AG08396 (cell line): Measurements from ENCODE around the gene CCR2.

ENCODE experiments used
- DNase-seq: peaks from one replicate; pipeline ENCODE4 v3.0.0; 2012; ENCODE audit warnings: low spot score, mixed read lengths

The CCR2 gene

DNA sequence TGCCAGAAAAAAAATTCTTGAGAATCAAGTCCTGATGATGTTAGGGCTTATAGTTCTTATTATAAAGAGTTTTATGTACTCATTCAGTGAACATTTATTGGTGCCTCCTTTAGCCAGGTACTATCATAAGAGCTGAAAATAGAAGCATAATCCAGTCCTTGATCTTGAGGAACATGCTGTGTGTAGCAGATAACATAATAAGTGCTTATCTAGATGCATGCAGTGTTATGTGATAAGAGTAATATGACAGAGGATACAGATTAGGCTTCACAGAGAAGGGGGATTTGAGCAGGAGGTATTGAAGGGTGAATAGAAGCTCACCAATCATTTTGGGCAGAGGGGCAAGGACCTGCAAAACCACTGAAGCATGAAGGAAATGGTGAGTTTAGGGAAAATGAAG is 1.1 kb downstream of the CCR2 start:
- no peak for DNase-seq

DNA sequence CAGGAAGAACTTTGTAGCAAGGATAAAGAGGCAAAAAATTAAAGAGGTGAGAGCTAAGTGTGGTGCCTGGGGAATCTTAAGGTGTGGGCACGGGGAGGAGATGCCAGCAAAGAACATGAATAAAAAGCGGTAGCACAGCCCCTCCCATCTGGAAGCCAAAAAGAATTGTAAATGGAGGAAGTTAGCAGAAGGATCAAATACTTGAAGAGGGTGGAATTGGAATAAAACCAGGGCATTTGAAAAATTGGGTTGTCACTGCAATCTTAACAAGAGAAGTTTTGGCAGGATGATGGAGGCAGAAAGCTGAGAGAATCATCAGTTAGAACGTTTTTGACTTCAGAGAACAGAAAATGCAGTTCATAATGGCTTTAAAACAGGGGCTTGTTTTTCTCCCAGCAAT is 2.4 kb downstream of the CCR2 start:
- no peak for DNase-seq

DNA sequence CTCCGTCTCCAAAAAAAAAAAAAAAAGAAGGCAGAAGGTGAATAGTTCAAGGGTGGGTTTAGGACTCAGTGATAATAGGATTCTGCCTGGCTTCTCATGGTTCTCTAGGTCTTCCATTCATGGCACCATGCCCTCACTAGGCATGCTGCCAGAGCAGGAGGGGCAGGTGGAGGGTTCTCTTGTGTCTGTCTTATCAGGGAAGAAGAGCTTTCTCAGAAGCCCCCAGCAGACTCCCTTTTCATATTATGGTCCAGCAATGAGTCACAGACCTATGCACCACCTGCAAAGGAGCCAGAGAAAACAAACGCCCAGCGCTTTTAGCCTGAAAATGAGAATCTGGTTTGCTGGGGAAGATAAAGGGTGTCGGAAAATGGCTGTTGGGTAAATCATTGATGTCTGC is 3.0 kb downstream of the CCR2 start:
- no peak for DNase-seq

DNA sequence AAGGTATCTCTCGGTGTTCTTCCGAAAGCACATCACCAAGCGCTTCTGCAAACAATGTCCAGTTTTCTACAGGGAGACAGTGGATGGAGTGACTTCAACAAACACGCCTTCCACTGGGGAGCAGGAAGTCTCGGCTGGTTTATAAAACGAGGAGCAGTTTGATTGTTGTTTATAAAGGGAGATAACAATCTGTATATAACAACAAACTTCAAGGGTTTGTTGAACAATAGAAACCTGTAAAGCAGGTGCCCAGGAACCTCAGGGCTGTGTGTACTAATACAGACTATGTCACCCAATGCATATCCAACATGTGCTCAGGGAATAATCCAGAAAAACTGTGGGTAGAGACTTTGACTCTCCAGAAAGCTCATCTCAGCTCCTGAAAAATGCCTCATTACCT is 4.6 kb downstream of the CCR2 start:
- no peak for DNase-seq

DNA sequence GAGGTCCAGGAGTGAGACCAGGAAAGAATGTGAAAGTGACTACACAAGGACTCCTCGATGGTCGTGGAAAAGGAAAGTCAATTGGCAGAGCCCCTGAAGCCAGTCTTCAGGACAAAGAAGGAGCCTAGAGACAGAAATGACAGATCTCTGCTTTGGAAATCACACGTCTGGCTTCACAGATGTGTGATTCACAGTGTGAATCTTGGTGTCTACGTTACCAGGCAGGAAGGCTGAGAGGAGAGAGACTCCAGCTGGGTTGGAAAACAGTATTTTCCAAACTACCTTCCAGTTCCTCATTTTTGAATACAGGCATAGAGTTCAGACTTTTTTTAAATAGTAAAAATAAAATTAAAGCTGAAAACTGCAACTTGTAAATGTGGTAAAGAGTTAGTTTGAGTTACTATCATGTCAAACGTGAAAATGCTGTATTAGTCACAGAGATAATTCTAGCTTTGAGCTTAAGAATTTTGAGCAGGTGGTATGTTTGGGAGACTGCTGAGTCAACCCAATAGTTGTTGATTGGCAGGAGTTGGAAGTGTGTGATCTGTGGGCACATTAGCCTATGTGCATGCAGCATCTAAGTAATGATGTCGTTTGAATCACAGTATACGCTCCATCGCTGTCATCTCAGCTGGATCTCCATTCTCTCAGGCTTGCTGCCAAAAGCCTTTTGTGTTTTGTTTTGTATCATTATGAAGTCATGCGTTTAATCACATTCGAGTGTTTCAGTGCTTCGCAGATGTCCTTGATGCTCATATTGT is 6.0 kb downstream of the CCR2 start:
- no peak for DNase-seq

DNA sequence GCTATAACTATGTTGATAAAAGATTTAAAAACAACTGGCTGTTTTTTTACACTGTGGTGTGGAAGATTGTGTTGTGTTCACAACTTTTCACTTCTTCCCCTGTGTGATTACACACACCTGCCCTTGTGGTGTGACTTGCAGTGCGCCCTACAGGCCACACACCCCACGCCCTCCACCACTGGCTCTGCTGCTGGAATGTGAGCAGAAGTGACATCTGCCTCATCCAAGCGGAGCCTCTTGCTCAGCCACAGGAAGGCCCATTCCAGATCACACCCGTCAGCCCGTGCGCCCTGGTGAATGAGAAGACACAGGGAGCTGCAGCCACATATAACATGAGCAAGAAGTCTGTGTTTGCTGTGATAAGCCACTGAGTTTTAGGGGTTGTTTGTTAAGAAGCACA is 7.0 kb downstream of the CCR2 start:
- no peak for DNase-seq

GRCh38 chr3:46361408-46362283 is 7.7 kb downstream of the CCR2 start:
- no peak for DNase-seq

DNA sequence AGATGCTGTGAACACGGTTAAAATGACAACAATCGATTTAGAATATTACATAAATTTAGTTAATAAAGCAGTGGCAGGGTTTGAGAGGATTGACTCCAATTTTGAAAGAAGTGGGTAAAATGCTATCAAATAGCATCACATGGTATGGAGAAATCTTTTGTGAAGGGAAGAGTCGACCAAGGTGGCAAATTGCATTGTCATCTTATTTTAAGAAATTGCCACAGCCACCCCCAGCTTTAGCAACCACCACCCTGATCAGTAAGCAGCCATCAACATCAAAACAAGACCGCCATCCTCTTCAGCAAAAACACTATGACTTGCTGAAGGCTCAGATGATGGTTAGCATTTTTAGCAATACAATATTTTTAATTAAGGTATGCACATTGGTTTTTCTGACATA is 11.1 kb downstream of the CCR2 start:
- DNase-seq, result no peak

DNA sequence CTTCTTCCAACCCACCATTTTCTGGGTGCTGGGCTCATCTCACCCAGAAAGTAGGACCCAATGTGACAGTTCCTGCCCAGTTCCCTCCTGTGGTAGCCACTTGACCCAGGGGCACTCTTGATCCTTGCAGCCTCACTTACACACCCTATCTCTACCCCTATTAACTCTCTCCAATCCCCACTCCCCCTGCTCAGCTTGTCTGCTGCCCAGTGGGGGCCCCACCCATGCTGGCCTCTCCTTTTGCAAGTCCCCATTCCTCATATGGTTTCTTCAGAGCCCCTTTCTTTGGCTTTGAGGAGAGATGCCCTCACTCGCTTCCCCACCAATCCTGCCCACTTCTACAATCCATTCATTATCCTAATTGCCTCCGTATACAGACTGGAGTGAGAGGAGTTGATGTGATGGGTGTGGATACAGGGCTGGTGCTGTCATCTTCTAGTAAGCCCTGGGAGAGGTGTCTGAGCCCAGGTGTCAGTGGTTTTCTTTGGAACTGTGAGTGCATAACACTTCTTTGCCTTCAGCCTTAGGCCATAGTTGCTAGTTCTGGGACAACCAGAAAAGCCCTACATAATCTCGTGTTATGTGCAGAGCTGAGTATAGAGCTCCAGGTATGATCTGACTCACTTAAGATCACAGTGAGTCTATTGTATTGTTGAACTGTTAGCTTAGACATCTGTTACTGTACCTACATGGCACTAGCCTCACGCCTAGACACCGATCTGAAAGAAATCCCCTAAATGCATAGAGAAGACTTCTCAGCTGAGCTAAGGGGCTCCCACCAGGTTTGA is 12.0 kb downstream of the CCR2 start:
- no peak for DNase-seq

- DNase-seq, result no peak
Measured at GRCh38 chr3:46367811-46368210, 13.9 kb downstream of the CCR2 start.

GRCh38 chr3:46368569-46368968 is 14.7 kb downstream of the CCR2 start:
- DNase-seq, result no peak

DNA sequence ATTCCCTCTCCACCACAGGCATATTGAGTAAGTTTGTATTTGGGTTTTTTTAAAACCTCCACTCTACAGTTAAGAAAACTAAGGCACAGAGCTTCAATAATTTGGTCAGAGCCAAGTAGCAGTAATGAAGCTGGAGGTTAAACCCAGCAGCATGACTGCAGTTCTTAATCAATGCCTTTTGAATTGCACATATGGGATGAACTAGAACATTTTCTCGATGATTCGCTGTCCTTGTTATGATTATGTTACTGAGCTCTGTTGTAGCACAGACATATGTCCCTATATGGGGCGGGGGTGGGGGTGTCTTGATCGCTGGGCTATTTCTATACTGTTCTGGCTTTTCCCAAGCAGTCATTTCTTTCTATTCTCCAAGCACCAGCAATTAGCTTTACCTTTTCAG is 15.2 kb downstream of the CCR2 start:
- DNase-seq, result no peak

DNA sequence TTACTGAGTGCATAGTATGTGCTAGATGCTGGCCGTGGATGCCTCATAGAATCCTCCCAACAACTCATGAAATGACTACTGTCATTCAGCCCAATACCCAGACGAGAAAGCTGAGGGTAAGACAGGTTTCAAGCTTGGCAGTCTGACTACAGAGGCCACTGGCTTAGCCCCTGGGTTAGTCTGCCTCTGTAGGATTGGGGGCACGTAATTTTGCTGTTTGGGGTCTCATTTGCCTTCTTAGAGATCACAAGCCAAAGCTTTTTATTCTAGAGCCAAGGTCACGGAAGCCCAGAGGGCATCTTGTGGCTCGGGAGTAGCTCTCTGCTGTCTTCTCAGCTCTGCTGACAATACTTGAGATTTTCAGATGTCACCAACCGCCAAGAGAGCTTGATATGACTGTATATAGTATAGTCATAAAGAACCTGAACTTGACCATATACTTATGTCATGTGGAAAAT is 15.8 kb downstream of the CCR2 start:
- DNase-seq, result no peak

DNA sequence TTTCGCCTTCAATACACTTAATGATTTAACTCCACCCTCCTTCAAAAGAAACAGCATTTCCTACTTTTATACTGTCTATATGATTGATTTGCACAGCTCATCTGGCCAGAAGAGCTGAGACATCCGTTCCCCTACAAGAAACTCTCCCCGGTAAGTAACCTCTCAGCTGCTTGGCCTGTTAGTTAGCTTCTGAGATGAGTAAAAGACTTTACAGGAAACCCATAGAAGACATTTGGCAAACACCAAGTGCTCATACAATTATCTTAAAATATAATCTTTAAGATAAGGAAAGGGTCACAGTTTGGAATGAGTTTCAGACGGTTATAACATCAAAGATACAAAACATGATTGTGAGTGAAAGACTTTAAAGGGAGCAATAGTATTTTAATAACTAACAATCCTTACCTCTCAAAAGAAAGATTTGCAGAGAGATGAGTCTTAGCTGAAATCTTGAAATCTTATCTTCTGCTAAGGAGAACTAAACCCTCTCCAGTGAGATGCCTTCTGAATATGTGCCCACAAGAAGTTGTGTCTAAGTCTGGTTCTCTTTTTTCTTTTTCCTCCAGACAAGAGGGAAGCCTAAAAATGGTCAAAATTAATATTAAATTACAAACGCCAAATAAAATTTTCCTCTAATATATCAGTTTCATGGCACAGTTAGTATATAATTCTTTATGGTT is 17.1 kb downstream of the CCR2 start, which contains the start of gene CCR5:
CCR5 (plus strand) TSS at position 108 of the 680 bp plus-strand sequence. CDS start 1,957 bp downstream, outside the sequence.
- no peak for DNase-seq

DNA sequence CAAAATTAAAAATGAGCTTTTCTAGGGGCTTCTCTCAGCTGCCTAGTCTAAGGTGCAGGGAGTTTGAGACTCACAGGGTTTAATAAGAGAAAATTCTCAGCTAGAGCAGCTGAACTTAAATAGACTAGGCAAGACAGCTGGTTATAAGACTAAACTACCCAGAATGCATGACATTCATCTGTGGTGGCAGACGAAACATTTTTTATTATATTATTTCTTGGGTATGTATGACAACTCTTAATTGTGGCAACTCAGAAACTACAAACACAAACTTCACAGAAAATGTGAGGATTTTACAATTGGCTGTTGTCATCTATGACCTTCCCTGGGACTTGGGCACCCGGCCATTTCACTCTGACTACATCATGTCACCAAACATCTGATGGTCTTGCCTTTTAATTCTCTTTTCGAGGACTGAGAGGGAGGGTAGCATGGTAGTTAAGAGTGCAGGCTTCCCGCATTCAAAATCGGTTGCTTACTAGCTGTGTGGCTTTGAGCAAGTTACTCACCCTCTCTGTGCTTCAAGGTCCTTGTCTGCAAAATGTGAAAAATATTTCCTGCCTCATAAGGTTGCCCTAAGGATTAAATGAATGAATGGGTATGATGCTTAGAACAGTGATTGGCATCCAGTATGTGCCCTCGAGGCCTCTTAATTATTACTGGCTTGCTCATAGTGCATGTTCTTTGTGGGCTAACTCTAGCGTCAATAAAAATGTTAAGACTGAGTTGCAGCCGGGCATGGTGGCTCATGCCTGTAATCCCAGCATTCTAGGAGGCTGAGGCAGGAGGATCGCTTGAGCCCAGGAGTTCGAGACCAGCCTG is 17.8 kb downstream of the CCR2 start:
- no peak for DNase-seq

DNA sequence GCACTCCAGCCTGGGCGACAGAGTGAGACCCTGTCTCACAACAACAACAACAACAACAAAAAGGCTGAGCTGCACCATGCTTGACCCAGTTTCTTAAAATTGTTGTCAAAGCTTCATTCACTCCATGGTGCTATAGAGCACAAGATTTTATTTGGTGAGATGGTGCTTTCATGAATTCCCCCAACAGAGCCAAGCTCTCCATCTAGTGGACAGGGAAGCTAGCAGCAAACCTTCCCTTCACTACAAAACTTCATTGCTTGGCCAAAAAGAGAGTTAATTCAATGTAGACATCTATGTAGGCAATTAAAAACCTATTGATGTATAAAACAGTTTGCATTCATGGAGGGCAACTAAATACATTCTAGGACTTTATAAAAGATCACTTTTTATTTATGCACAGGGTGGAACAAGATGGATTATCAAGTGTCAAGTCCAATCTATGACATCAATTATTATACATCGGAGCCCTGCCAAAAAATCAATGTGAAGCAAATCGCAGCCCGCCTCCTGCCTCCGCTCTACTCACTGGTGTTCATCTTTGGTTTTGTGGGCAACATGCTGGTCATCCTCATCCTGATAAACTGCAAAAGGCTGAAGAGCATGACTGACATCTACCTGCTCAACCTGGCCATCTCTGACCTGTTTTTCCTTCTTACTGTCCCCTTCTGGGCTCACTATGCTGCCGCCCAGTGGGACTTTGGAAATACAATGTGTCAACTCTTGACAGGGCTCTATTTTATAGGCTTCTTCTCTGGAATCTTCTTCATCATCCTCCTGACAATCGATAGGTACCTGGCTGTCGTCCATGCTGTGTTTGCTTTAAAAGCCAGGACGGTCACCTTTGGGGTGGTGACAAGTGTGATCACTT is 18.8 kb downstream of the CCR2 start:
- DNase-seq, result peak; percentile 20

DNA sequence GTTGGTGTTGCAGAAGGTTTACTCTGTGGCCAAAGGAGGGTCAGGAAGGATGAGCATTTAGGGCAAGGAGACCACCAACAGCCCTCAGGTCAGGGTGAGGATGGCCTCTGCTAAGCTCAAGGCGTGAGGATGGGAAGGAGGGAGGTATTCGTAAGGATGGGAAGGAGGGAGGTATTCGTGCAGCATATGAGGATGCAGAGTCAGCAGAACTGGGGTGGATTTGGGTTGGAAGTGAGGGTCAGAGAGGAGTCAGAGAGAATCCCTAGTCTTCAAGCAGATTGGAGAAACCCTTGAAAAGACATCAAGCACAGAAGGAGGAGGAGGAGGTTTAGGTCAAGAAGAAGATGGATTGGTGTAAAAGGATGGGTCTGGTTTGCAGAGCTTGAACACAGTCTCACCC is 20.8 kb downstream of the CCR2 start:
- no peak for DNase-seq

DNA sequence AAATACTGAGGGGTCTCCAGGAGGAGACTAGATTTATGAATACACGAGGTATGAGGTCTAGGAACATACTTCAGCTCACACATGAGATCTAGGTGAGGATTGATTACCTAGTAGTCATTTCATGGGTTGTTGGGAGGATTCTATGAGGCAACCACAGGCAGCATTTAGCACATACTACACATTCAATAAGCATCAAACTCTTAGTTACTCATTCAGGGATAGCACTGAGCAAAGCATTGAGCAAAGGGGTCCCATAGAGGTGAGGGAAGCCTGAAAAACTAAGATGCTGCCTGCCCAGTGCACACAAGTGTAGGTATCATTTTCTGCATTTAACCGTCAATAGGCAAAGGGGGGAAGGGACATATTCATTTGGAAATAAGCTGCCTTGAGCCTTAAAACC is 21.3 kb downstream of the CCR2 start:
- no peak for DNase-seq

GRCh38 chr3:46375814-46376213 is 21.9 kb downstream of the CCR2 start:
- DNase-seq, result no peak

- DNase-seq, result peak; percentile 69
Measured at GRCh38 chr3:46378426-46378942, 24.6 kb downstream of the CCR2 start.
